ENCODE data around the gene DUS3L. TPM values are rescaled to one million over a fixed set of nuclear protein-coding genes. Genes with fewer than 3 reads are reported as not detected.
A peak's percentile ranks its signal among the peaks of the same experiment; 100 is the strongest.

Gene DUS3L
- total RNA-seq, 1 experiment from 2014 or later, result 67.0 TPM

DNA sequence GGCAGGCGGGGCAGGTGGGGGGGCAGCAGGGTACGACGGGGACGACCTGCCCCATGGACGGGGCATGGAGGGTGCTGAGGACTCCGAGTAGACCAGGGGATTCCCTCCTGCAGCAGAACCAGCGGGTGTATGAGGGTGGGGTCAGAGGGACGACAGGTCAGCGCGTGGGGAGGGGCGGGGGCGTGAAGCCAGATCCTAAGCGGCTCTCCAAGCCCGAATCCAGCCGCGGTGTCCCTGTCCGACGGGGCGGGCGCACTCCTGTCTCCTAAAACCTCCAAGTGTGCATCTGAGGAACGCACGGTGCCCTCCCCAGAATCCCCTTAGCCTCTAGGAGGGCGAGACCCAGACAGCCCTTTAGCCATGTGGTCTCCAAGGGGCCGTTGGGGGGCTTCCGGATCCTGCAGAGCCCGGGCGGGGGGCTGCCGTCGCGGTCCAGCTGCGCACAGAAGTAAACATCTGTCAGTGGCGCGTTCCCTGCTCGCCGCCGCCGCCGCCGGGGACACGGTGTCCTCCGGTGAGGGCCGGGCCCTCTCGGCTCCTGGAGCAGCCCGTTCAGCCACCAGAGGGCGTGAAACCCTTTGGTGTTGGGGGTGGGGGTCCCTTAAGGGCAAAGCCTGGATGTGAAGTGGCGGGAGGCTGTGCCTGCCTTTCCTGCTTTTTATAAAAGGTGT is 14.6 kb upstream of the DUS3L start:
- no peaks in the 10 kb centered on the region for H3K79me1 ChIP-seq (ENCODE audit: insufficient read depth, low read depth, low read length, poor library complexity, severe bottlenecking)
- H2BK5ac ChIP-seq (ENCODE audit: insufficient read length, low read length), result no peak overlapping the region
- H4K5ac ChIP-seq (ENCODE audit: insufficient read length, low read depth, low read length), result no peak overlapping the region
- H3K18ac ChIP-seq (ENCODE audit: insufficient read length, low read depth, low read length), result no peak overlapping the region
- no peak overlapping the region for H2AK5ac ChIP-seq (ENCODE audit: insufficient read length, low read length)
- no peaks in the 10 kb centered on the region; the same call in 1 of the 2 replicates for H3K27me3 ChIP-seq (ENCODE audit: insufficient read depth, low read length)
- H3T11ph ChIP-seq (ENCODE audit: low read length), result no peak overlapping the region
- H3K9ac ChIP-seq (ENCODE audit: extremely low read depth, insufficient read length, low read length), result no peak overlapping the region
- H3K9me3 Mint-ChIP-seq, result peaks cover 0 to 4% of the 10 kb centered on the region in 2 experiments; a peak in 3 of 5 replicates
- H3K27ac ChIP-seq (ENCODE audit: insufficient read length, low read depth, low read length), result no peak overlapping the region
- H3K27me3 Mint-ChIP-seq (ENCODE audit: low read depth), result peaks cover 46% of the 10 kb centered on the region
- H3K23ac ChIP-seq (ENCODE audit: insufficient read length, low read depth, low read length), result no peak overlapping the region
- TF ChIP-seq, protein P1, sequence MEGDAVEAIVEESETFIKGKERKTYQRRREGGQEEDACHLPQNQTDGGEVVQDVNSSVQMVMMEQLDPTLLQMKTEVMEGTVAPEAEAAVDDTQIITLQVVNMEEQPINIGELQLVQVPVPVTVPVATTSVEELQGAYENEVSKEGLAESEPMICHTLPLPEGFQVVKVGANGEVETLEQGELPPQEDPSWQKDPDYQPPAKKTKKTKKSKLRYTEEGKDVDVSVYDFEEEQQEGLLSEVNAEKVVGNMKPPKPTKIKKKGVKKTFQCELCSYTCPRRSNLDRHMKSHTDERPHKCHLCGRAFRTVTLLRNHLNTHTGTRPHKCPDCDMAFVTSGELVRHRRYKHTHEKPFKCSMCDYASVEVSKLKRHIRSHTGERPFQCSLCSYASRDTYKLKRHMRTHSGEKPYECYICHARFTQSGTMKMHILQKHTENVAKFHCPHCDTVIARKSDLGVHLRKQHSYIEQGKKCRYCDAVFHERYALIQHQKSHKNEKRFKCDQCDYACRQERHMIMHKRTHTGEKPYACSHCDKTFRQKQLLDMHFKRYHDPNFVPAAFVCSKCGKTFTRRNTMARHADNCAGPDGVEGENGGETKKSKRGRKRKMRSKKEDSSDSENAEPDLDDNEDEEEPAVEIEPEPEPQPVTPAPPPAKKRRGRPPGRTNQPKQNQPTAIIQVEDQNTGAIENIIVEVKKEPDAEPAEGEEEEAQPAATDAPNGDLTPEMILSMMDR (conservative IDR thresholded peaks at IDR 0.05), result peak; percentile 91
- peaks cover 6% of the 10 kb centered on the region for H3K23me2 ChIP-seq (ENCODE audit: insufficient read length, low read depth, low read length, poor library complexity, severe bottlenecking)
- H3K14ac ChIP-seq (ENCODE audit: insufficient read depth, low read length), result no peak overlapping the region
- DNase-seq, result peak; percentile 90
- no peaks in the 10 kb centered on the region for H4K20me1 ChIP-seq (ENCODE audit: control insufficient read depth, insufficient read depth, insufficient read length)
- no peak overlapping the region for H2BK20ac ChIP-seq (ENCODE audit: low read depth, low read length, poor library complexity, severe bottlenecking)
- H3K4me1 ChIP-seq (ENCODE audit: insufficient read depth, low read length), result no peaks in the 10 kb centered on the region
- no peak overlapping the region for H2BK120ac ChIP-seq (ENCODE audit: low read depth, low read length, poor library complexity, severe bottlenecking)
- H3K79me2 ChIP-seq (ENCODE audit: insufficient read depth, low read length), result no peaks in the 10 kb centered on the region
- no peak overlapping the region for H4K8ac ChIP-seq (replicated peaks; ENCODE audit: insufficient read length, low read depth, low read length)
- WGBS (ENCODE audit: extremely low coverage, insufficient read length, low lambda C conversion rate), result no CpG with 5 or more reads among the region's 46 CpGs
- H3K9me3 ChIP-seq (ENCODE audit: control insufficient read depth, low read depth, low read length), result no peaks in the 10 kb centered on the region
- H3K4ac ChIP-seq (ENCODE audit: low read depth, low read length), result no peak overlapping the region
- no peak overlapping the region for H2BK15ac ChIP-seq (ENCODE audit: low read depth, low read length)
- H2BK12ac ChIP-seq (ENCODE audit: insufficient read length, low read depth, low read length), result no peak overlapping the region
- peaks cover 16 to 30% of the 10 kb centered on the region in 2 experiments for H3K4me1 Mint-ChIP-seq
- H3K27ac Mint-ChIP-seq, result no peak overlapping the region; a peak in 1 of 7 replicates
- H3K4me2 ChIP-seq (ENCODE audit: insufficient read depth, insufficient read length, low read length), result peak overlapping the region; percentile 30
- peaks cover 0 to 4% (median 0%) of the 10 kb centered on the region in 3 experiments; a peak in 2 of 7 replicates for H3K36me3 Mint-ChIP-seq (ENCODE audit: insufficient read depth in 1 of 3, low read depth in 3 of 3)
- no peak overlapping the region for H3K56ac ChIP-seq (ENCODE audit: insufficient read length, low read depth, low read length)
- no peak overlapping the region for H2AFZ ChIP-seq (ENCODE audit: low read length)
- peak overlapping the region; percentile 65 to 84 for H3K4me3 Mint-ChIP-seq
- no peak overlapping the region for H4K91ac ChIP-seq (ENCODE audit: insufficient read length, low read depth, low read length)
